Motor neuron (in vitro differentiated cells): Measurements from ENCODE around the gene SMAD2. TPM values are rescaled to one million over a fixed set of nuclear protein-coding genes. Genes with fewer than 3 reads are reported as not detected.

Source experiments
- ATAC-seq, 8 experiments: fragments of 200-7000 bp; cut with Tn5 transposase; replicated peaks in 6 of 8; 2 replicates each; pipeline ENCODE4 v1.8.0; 2021; ENCODE audit warnings: mild to moderate bottlenecking in 8 of 8, moderate library complexity in 8 of 8
- H3K27ac ChIP-seq, 2 donors: fragments of 250-450 bp; sonication (Bioruptor Pico); 2 replicates each; pipeline ENCODE4 v1.9.0; 2021; ENCODE audit warnings: antibody characterized with exemption in 2 of 2, mild to moderate bottlenecking in 2 of 2, moderate library complexity in 1 of 2
- H3K4me1 ChIP-seq, 2 donors: fragments of 250-450 bp; sonication (Bioruptor Pico); replicated peaks in 1 of 2; 2 replicates each; pipeline ENCODE4 v1.6.1; 2021; ENCODE audit warnings: antibody characterized with exemption in 2 of 2, mild to moderate bottlenecking in 2 of 2, moderate library complexity in 1 of 2
- H3K4me3 ChIP-seq, 5 donors: fragments of 250-450 bp; sonication (Bioruptor Pico); 2 replicates each; pipeline ENCODE4 v1.9.0; 2021; ENCODE audit warnings: antibody characterized with exemption in 5 of 5, mild to moderate bottlenecking in 5 of 5, moderate library complexity in 4 of 5
- WGBS, 10 experiments: fragments of 450-650 bp; shearing (Covaris generic); methylation state at CpG; one replicate each; pipeline ENCODE4 v1.0.0; 2022; 5-methylcytosine and 5-hydroxymethylcytosine counted together
- in situ Hi-C, 9 experiments: fragments of 400-800 bp; cut with MboI; loops; one replicate each; pipeline ENCODE4 v1.15.0; 2021; ENCODE audit warnings: low sequenced_read_pairs in 9 of 9, low pct_unique_long_range_greater_than_20kb in 2 of 9; ENCODE audit not compliant: unreplicated experiment in 9 of 9
- total RNA-seq, 8 experiments: library from RNA; unstranded; fragments of 300-600 nt; gene quantifications; 2 replicates each; pipeline versions ENCODE4 v1.2.3 to v1.2.4, GENCODE V29; 2022

SMAD2 gene
- total RNA-seq, 8 experiments from 2014 or later = 46.7 to 116 (median 62.1) TPM

GRCh38 chr18:47815486-47816270, 114.8 kb downstream of the SMAD2 start:
- peak in 1 of 8 experiments; percentile 85 for ATAC-seq
- WGBS, 10 experiments = 76 to 100% (median 87%) methylated on average over 2 to 5 of the region's 5 CpGs; no CpG with 5 or more reads in 1 of the 10 experiments
- in situ Hi-C loops = no loop called here
- peaks cover 0 to 6% of the 10 kb centered on the region in 2 donors for H3K4me1 ChIP-seq
- no peak overlapping the region for H3K27ac ChIP-seq
- H3K4me3 ChIP-seq = no peak overlapping the region

- 80 to 100% (median 89%) methylated on average over 1 to 3 of the region's 3 CpGs; no CpG with 5 or more reads in 5 of the 10 experiments for WGBS, 10 experiments
- in situ Hi-C loops = no loop called here
- peak in 1 of 8 experiments; percentile 38 for ATAC-seq
- Histone ChIP-seq H3K4me3 (no peak overlapping the region), H3K27ac (no peak overlapping the region), H3K4me1 (no peaks in the 10 kb centered on the region)
These were observed 121.0 kb downstream of the SMAD2 start for GRCh38 chr18:47809420-47809819.

- ATAC-seq = peak in 6 of 8 experiments; percentile 18 to 87 (median 51)
- Histone ChIP-seq H3K4me3 (no peak overlapping the region), H3K4me1 (no peaks in the 10 kb centered on the region), H3K27ac (no peak overlapping the region)
- whole genome bisulfite sequencing, 10 experiments = 0 to 89% (median 73%) methylated on average over 1 to 5 of the region's 6 CpGs; no CpG with 5 or more reads in 5 of the 10 experiments
- in situ Hi-C loops = no loop called here
These were observed 127.7 kb downstream of the SMAD2 start for GRCh38 chr18:47802802-47803201.

GRCh38 chr18:47801817-47802216, 128.6 kb downstream of the SMAD2 start:
- no peak for ATAC-seq
- Histone ChIP-seq H3K27ac (no peak overlapping the region), H3K4me1 (no peaks in the 10 kb centered on the region), H3K4me3 (no peak overlapping the region)
- 60 to 100% methylated on average over 1 of the region's 3 CpGs; no CpG with 5 or more reads in 8 of the 10 experiments for WGBS, 10 experiments
- in situ Hi-C loops = no loop called here

- no peak overlapping the region for H3K27ac ChIP-seq
- in situ Hi-C loops = no loop called here
- ATAC-seq = no peak
- H3K4me1 ChIP-seq = no peaks in the 10 kb centered on the region
- WGBS, 10 experiments = 15 to 80% (median 61%) methylated on average over 1 to 4 of the region's 6 CpGs; no CpG with 5 or more reads in 5 of the 10 experiments
- H3K4me3 ChIP-seq = no peak overlapping the region
These were observed 129.7 kb downstream of the SMAD2 start for GRCh38 chr18:47800756-47801155.

GRCh38 chr18:47800248-47800647, 130.2 kb downstream of the SMAD2 start:
- WGBS, 10 experiments = 20 to 62% (median 40%) methylated on average over 1 to 8 of the region's 10 CpGs; no CpG with 5 or more reads in 2 of the 10 experiments
- Histone ChIP-seq H3K4me1 (no peaks in the 10 kb centered on the region), H3K27ac (no peak overlapping the region), H3K4me3 (no peak overlapping the region)
- peak in 3 of 8 experiments; percentile 53 to 67 (median 63) for ATAC-seq
- in situ Hi-C loops = no loop called here

- no peak for ATAC-seq
These were observed 131.1 kb downstream of the SMAD2 start for GRCh38 chr18:47799376-47799775.

GRCh38 chr18:47798366-47798765, 132.1 kb downstream of the SMAD2 start:
- ATAC-seq = no peak
- Histone ChIP-seq H3K27ac (no peak overlapping the region), H3K4me1 (no peaks in the 10 kb centered on the region), H3K4me3 (no peak overlapping the region)
- WGBS, 10 experiments = 54 to 96% (median 80%) methylated on average over 2 to 8 of the region's 11 CpGs
- in situ Hi-C loops = no loop called here

More at GRCh38 chr18:47799376-47799775, 131.1 kb downstream of the SMAD2 start:
- H3K4me3 ChIP-seq = no peak overlapping the region
- no peaks in the 10 kb centered on the region for H3K4me1 ChIP-seq
- 38 to 100% (median 92%) methylated on average over 1 to 6 of the region's 13 CpGs; no CpG with 5 or more reads in 6 of the 10 experiments for WGBS, 10 experiments
- in situ Hi-C loops = no loop called here
- H3K27ac ChIP-seq = no peak overlapping the region

GRCh38 chr18:47797126-47797525, 133.3 kb downstream of the SMAD2 start:
- no peak for ATAC-seq
- Histone ChIP-seq H3K4me1 (no peaks in the 10 kb centered on the region), H3K4me3 (no peak overlapping the region), H3K27ac (no peak overlapping the region)
- WGBS, 10 experiments = 36 to 100% (median 82%) methylated on average over 1 to 2 of the region's 5 CpGs; no CpG with 5 or more reads in 2 of the 10 experiments
- in situ Hi-C loops = no loop called here

- peak in 1 of 8 experiments; percentile 28 for ATAC-seq
- Histone ChIP-seq H3K4me3 (no peak overlapping the region), H3K27ac (no peak overlapping the region), H3K4me1 (no peaks in the 10 kb centered on the region)
- in situ Hi-C loops = no loop called here
- 20 to 100% (median 51%) methylated on average over 1 to 2 of the region's 7 CpGs; no CpG with 5 or more reads in 6 of the 10 experiments for WGBS, 10 experiments
These were observed 135.0 kb downstream of the SMAD2 start for GRCh38 chr18:47795434-47795814.

GRCh38 chr18:47794725-47795433, 135.6 kb downstream of the SMAD2 start:
- ATAC-seq = peak in 1 of 8 experiments; percentile 60

GRCh38 chr18:47793609-47794008, 136.8 kb downstream of the SMAD2 start:
- no peak overlapping the region for H3K27ac ChIP-seq
- no peaks in the 10 kb centered on the region for H3K4me1 ChIP-seq
- in situ Hi-C loops = no loop called here
- 10 to 80% (median 57%) methylated on average over 1 to 4 of the region's 7 CpGs; no CpG with 5 or more reads in 2 of the 10 experiments for WGBS, 10 experiments
- no peak for ATAC-seq
- no peak overlapping the region for H3K4me3 ChIP-seq

More at GRCh38 chr18:47794725-47795433, 135.6 kb downstream of the SMAD2 start:
- Histone ChIP-seq H3K4me1 (no peaks in the 10 kb centered on the region), H3K27ac (no peak overlapping the region), H3K4me3 (no peak overlapping the region)
- in situ Hi-C loops = no loop called here
- 8 to 77% (median 51%) methylated on average over 1 to 8 of the region's 14 CpGs for WGBS, 10 experiments

- Histone ChIP-seq H3K4me3 (no peak overlapping the region), H3K27ac (no peak overlapping the region), H3K4me1 (no peaks in the 10 kb centered on the region)
- no peak for ATAC-seq
- 40 to 100% (median 88%) methylated on average over 1 to 3 of the region's 4 CpGs; no CpG with 5 or more reads in 4 of the 10 experiments for WGBS, 10 experiments
- in situ Hi-C loops = no loop called here
These were observed 138.9 kb downstream of the SMAD2 start for GRCh38 chr18:47791461-47791985.
